ENCODE results near the gene TBPL2. TPM values are rescaled to one million over a fixed set of nuclear protein-coding genes. Genes with fewer than 3 reads are reported as not detected.

The TBPL2 gene
- total and polyA plus RNA-seq, 4 donors: not detected

DNA sequence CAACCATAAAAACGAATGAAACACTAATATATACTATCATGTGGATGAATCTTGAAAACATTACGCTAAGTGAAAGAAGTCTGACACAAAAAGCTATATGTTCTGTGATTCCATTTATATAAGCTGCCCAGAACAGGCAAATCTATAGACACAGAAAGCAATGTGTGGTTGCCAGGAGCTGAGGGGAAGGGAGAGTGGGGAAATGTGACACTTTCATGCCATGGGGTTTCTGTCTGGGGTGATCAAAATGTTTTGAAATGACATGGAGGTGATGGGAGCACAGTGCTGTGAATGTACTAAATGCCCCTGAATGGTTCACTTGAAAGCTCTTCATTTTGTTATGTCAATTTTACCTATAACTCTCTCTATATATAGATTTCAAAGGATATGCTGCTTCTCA lies 58.9 kb downstream of the TBPL2 start:
- no peak overlapping the region for H3K9ac ChIP-seq (ENCODE audit: insufficient read depth in 1 of 2, low read length in 2 of 2)
- DNase-seq: no peak
- H3K9me3 ChIP-seq (ENCODE audit: control insufficient read depth in 4 of 4, insufficient read depth in 3 of 4, low read length in 3 of 4): no peaks in the 10 kb centered on the region
- H3K36me3 ChIP-seq (ENCODE audit: control insufficient read depth in 4 of 4, insufficient read depth in 4 of 4, low read length in 4 of 4): peaks cover 16 to 41% (median 25%) of the 10 kb centered on the region in 4 donors
- ATAC-seq (ENCODE audit: insufficient read depth, low FRiP score): no peak
- TF ChIP-seq, protein P1, sequence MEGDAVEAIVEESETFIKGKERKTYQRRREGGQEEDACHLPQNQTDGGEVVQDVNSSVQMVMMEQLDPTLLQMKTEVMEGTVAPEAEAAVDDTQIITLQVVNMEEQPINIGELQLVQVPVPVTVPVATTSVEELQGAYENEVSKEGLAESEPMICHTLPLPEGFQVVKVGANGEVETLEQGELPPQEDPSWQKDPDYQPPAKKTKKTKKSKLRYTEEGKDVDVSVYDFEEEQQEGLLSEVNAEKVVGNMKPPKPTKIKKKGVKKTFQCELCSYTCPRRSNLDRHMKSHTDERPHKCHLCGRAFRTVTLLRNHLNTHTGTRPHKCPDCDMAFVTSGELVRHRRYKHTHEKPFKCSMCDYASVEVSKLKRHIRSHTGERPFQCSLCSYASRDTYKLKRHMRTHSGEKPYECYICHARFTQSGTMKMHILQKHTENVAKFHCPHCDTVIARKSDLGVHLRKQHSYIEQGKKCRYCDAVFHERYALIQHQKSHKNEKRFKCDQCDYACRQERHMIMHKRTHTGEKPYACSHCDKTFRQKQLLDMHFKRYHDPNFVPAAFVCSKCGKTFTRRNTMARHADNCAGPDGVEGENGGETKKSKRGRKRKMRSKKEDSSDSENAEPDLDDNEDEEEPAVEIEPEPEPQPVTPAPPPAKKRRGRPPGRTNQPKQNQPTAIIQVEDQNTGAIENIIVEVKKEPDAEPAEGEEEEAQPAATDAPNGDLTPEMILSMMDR (IDR thresholded peaks at IDR 0.05; ENCODE audit: control extremely low read depth, extremely low read depth): no peak
- peaks cover 0 to 3% (median 0%) of the 10 kb centered on the region in 5 donors for H3K4me1 ChIP-seq (ENCODE audit: control insufficient read depth in 5 of 5, insufficient read depth in 5 of 5, low read length in 5 of 5)
- no peaks in the 10 kb centered on the region for H3K27me3 ChIP-seq (ENCODE audit: control insufficient read depth in 3 of 3, insufficient read depth in 3 of 3, low read length in 2 of 3)
- no peak overlapping the region for H3K4me3 ChIP-seq
- no peak overlapping the region for H3K27ac ChIP-seq (ENCODE audit: low read depth in 1 of 2, low read length in 1 of 2)
- WGBS, 2 donors: 92 to 98% methylated on average over 2 of the region's 2 CpGs

DNA sequence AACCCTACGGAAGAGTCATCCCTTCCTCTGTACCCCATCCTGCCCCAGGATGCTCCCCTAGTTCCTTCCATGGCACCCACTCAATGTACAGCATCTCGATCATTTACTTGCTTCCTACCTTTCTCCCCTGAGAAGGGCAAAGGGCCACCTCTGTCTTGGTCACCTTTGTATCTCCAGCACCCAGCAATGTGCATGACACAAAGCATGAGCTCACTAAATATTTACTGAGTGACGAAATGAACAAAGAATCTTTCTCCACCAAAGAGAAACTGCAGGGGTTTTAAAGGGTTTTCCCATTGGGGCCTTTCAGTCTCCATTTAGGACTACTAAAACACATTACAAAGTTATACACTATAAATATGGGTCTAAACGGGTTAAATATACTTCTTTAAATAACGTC lies 59.4 kb downstream of the TBPL2 start:
- TF ChIP-seq, protein P1 (IDR thresholded peaks at IDR 0.05; ENCODE audit: control extremely low read depth, extremely low read depth): no peak
- Histone ChIP-seq H3K4me1 (ENCODE audit: control insufficient read depth in 5 of 5, insufficient read depth in 5 of 5, low read length in 5 of 5) (peaks cover 0 to 3% (median 0%) of the 10 kb centered on the region in 5 donors), H3K27me3 (ENCODE audit: control insufficient read depth in 3 of 3, insufficient read depth in 3 of 3, low read length in 2 of 3) (no peaks in the 10 kb centered on the region), H3K4me3 (no peak overlapping the region), H3K36me3 (ENCODE audit: control insufficient read depth in 4 of 4, insufficient read depth in 4 of 4, low read length in 4 of 4) (peaks cover 16 to 46% (median 24%) of the 10 kb centered on the region in 4 donors), H3K9me3 (ENCODE audit: control insufficient read depth in 4 of 4, insufficient read depth in 3 of 4, low read length in 3 of 4) (no peaks in the 10 kb centered on the region), H3K27ac (ENCODE audit: low read depth in 1 of 2, low read length in 1 of 2) (no peak overlapping the region), H3K9ac (ENCODE audit: insufficient read depth in 1 of 2, low read length in 2 of 2) (no peak overlapping the region)
- DNase-seq (no peak), ATAC-seq (ENCODE audit: insufficient read depth, low FRiP score) (no peak)
- 88 to 93% methylated on average over 5 of the region's 5 CpGs for WGBS, 2 donors

DNA sequence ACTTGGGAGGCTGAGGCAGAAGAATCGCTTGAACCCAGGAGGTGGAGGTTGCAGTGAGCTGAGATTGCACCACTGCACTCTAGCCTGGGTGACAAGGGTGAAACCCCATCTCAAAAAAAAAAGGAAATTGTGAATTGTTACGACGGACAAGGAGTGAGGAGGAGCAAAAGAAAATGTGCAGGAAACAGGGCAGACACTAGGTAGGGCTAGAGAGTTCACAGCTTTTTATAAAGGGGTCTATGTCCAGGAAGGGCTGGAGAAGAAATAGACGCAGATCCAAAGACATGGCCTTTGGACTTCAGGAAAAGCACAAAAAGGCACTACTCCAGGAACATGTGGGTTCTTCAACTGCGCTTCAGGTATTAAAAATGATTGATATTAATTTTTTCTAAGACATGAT lies 63.2 kb downstream of the TBPL2 start:
- 84 to 90% methylated on average over 5 of the region's 5 CpGs for WGBS, 2 donors
- TF ChIP-seq, protein P1 (IDR thresholded peaks at IDR 0.05; ENCODE audit: control extremely low read depth, extremely low read depth): no peak
- no peak overlapping the region for H3K27ac ChIP-seq (ENCODE audit: low read depth in 1 of 2, low read length in 1 of 2)
- H3K27me3 ChIP-seq (ENCODE audit: control insufficient read depth in 3 of 3, insufficient read depth in 3 of 3, low read length in 2 of 3): no peaks in the 10 kb centered on the region
- H3K4me3 ChIP-seq: no peak overlapping the region
- H3K4me1 ChIP-seq (ENCODE audit: control insufficient read depth in 5 of 5, insufficient read depth in 5 of 5, low read length in 5 of 5): no peaks in the 10 kb centered on the region
- no peak overlapping the region for H3K9ac ChIP-seq (ENCODE audit: insufficient read depth in 1 of 2, low read length in 2 of 2)
- peaks cover 12 to 50% (median 22%) of the 10 kb centered on the region in 4 donors for H3K36me3 ChIP-seq (ENCODE audit: control insufficient read depth in 4 of 4, insufficient read depth in 4 of 4, low read length in 4 of 4)
- no peak for DNase-seq
- no peak for ATAC-seq (ENCODE audit: insufficient read depth, low FRiP score)
- no peaks in the 10 kb centered on the region for H3K9me3 ChIP-seq (ENCODE audit: control insufficient read depth in 4 of 4, insufficient read depth in 3 of 4, low read length in 3 of 4)

DNA sequence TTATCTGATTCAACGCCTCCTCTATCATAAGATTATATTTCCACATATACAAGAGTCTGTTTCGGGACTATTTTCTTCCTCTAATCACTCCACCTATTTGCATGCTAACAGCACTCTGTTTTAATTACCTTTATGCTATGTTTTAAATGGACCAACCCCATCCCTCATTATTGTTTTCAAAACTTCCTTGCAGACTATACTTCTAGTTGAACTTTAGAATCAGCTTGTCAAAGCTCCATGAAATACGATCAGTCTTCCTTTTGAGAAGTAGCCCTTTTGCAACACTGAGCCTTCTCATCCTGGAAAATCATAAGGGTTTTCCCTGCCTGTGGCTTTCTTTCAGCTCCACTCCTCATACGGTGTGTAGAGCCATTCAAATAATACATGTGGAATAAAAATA lies 65.6 kb downstream of the TBPL2 start:
- H3K27me3 ChIP-seq (ENCODE audit: control insufficient read depth in 3 of 3, insufficient read depth in 3 of 3, low read length in 2 of 3): no peaks in the 10 kb centered on the region
- H3K27ac ChIP-seq (ENCODE audit: low read depth in 1 of 2, low read length in 1 of 2): no peak overlapping the region
- H3K36me3 ChIP-seq (ENCODE audit: control insufficient read depth in 4 of 4, insufficient read depth in 4 of 4, low read length in 4 of 4): peaks cover under 1 to 33% (median 10%) of the 10 kb centered on the region in 4 donors
- H3K4me1 ChIP-seq (ENCODE audit: control insufficient read depth in 5 of 5, insufficient read depth in 5 of 5, low read length in 5 of 5): no peaks in the 10 kb centered on the region
- TF ChIP-seq, protein P1 (IDR thresholded peaks at IDR 0.05; ENCODE audit: control extremely low read depth, extremely low read depth): no peak
- H3K4me3 ChIP-seq: no peak overlapping the region
- 88 to 95% methylated on average over 4 of the region's 4 CpGs for WGBS, 2 donors
- no peaks in the 10 kb centered on the region for H3K9me3 ChIP-seq (ENCODE audit: control insufficient read depth in 4 of 4, insufficient read depth in 3 of 4, low read length in 3 of 4)
- ATAC-seq (ENCODE audit: insufficient read depth, low FRiP score) (no peak), DNase-seq (no peak)
- H3K9ac ChIP-seq (ENCODE audit: insufficient read depth in 1 of 2, low read length in 2 of 2): no peak overlapping the region
